Caco-2 (cell line): ENCODE results near the gene MYH9. TPM values are rescaled to one million over a fixed set of nuclear protein-coding genes. Genes with fewer than 3 reads are reported as not detected.
A peak's percentile ranks its signal among the peaks of the same experiment; 100 is the strongest.

Source experiments
- BruUV-seq: library from RNA; stranded (reverse); fragments of 400-500 nt; replicated peaks from 2 replicates; lab custom pipeline; 2021; lab: Mats Ljungman, UMichigan
- CTCF ChIA-PET: fragments of 300-600 bp; sonication (Branson Sonifier 250); formaldehyde crosslinking; loops from one replicate; lab custom pipeline; 2022; ENCODE audit warnings: antibody characterized with exemption; lab: Charles Lee
- POLR2A ChIA-PET: fragments of 300-600 bp; sonication (Branson Sonifier 250); formaldehyde crosslinking; loops from one replicate; lab custom pipeline; 2022; ENCODE audit warnings: antibody characterized with exemption; lab: Charles Lee
- DNase-seq, 2 experiments: peaks; one replicate each; pipeline versions ENCODE4 v3.0.0 to v3.0.0-alpha.2; 2020 to 2022
- H3K27me3 ChIP-seq: replicated peaks from 2 replicates; pipeline ENCODE4 v1.6.0; 2011; ENCODE audit warnings: low read length; ENCODE audit not compliant: control insufficient read depth, insufficient read depth
- H3K36me3 ChIP-seq: 2 replicates; pipeline ENCODE4 v1.5.1; 2011; ENCODE audit warnings: low read length; ENCODE audit not compliant: control insufficient read depth, insufficient read depth
- H3K4me1 ChIP-seq: fragments of 250-450 bp; sonication (Bioruptor Pico); 2 replicates; pipeline ENCODE4 v1.5.1; 2020; ENCODE audit warnings: mild to moderate bottlenecking
- H3K4me3 ChIP-seq: 2 replicates; pipeline ENCODE4 v1.5.1; 2011; ENCODE audit warnings: low read depth, mild to moderate bottlenecking, control low read depth, low read length
- H3K9me3 ChIP-seq: fragments of 250-450 bp; sonication (Bioruptor Pico); 2 replicates; pipeline ENCODE4 v1.5.1; 2020; ENCODE audit warnings: mild to moderate bottlenecking, moderate library complexity
- H3K27ac Mint-ChIP-seq: one replicate; pipeline ENCODE4 v1.8.0; 2022; ENCODE audit warnings: mixed read lengths; ENCODE audit not compliant: unreplicated experiment
- H3K27me3 Mint-ChIP-seq: one replicate; pipeline ENCODE4 v1.8.0; 2022; ENCODE audit warnings: mixed read lengths; ENCODE audit not compliant: insufficient read depth, unreplicated experiment
- H3K36me3 Mint-ChIP-seq: one replicate; pipeline ENCODE4 v1.8.0; 2022; ENCODE audit warnings: mild to moderate bottlenecking, mixed read lengths; ENCODE audit not compliant: insufficient read depth, unreplicated experiment
- H3K4me1 Mint-ChIP-seq: one replicate; pipeline ENCODE4 v1.8.0; 2022; ENCODE audit warnings: low read depth, mixed read lengths; ENCODE audit not compliant: unreplicated experiment
- H3K4me3 Mint-ChIP-seq: one replicate; pipeline ENCODE4 v1.8.0; 2022; ENCODE audit warnings: mild to moderate bottlenecking, moderate library complexity, mixed read lengths; ENCODE audit not compliant: unreplicated experiment
- H3K9me3 Mint-ChIP-seq: one replicate; pipeline ENCODE4 v1.8.0; 2022; ENCODE audit warnings: mixed read lengths; ENCODE audit not compliant: unreplicated experiment
- intact Hi-C: fragments of 100-400 bp; cut with micrococcal nuclease; formaldehyde crosslinking; loops from one replicate; pipeline ENCODE4 v1.10.0; 2022; ENCODE audit not compliant: unreplicated experiment
- total RNA-seq: library from RNA; stranded (reverse); gene quantifications from 2 replicates; pipeline ENCODE4 v1.2.3, GENCODE V29; 2022
- TF ChIP-seq, protein P1 (sequence below), 2 experiments: fragments of 200-600 bp in 1 of 2; IDR thresholded peaks; 1 replicate in 1 of 2; 2 replicates in 1 of 2; pipeline versions ENCODE4 v1.5.1 to v1.8.0; 2011 to 2022; ENCODE audit warnings: antibody characterized with exemption in 1 of 2, control low read depth in 1 of 2, inconsistent platforms in 1 of 2, low read depth in 1 of 2, low read length in 1 of 2, mild to moderate bottlenecking in 1 of 2, moderate library complexity in 1 of 2; ENCODE audit not compliant: insufficient read depth in 1 of 2, severe bottlenecking in 1 of 2, unreplicated experiment in 1 of 2

Gene MYH9
- total RNA-seq, 1 experiment from 2014 or later: 513 TPM

DNA sequence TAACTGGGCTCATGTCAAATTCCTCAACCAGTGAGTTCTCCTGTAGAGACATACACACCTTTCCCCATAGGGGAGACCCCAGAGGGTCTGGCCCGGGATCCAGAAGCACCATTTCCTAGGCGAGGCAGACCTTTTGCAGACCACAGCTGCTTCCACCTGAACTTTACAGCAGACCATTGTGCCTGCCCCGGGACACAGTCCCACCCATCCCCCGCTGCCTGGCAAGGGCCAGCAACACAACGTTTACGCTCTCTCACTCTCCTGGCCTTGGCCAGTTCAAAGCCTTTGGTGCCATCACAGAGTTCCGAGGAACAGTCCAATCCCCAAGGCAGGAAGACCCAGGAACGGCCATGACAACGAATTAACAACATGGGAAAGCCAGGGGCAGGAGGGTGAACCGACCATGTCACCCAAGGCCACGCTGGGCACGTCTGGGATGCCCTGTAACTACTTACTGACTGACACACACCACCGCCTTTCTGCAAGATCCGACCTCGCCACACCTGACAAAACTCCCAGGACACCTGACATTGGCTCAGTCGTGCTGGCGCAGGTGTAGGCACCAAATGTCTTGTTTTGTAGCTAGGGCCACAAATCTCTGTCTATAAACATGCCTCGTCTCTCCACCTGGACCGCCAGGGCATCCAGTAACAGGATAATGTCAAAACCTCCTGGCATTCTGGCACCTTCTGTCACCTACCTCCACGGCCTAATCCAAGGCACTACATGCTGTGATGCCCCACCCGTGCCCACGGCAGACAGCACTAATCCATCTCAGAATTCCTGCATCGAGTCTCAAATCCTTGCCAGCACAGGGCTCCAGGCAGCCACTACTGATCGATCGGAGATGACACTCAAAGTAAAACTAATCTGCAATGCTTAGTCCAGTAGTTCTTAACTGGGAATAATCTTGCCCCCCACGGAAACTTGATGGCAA, 51.3 kb downstream of the MYH9 start:
- no peaks in the 10 kb centered on the region for H3K9me3 Mint-ChIP-seq
- Histone ChIP-seq H3K4me3 (no peak overlapping the region), H3K36me3 (peaks cover 15% of the 10 kb centered on the region), H3K27me3 (no peaks in the 10 kb centered on the region), H3K9me3 (no peaks in the 10 kb centered on the region), H3K4me1 (peaks cover 41% of the 10 kb centered on the region)
- BruUV-seq: no TSS peak
- H3K36me3 Mint-ChIP-seq: peaks cover 98% of the 10 kb centered on the region
- POLR2A ChIA-PET: no interaction called here
- no peak overlapping the region for H3K4me3 Mint-ChIP-seq
- TF ChIP-seq, protein P1, sequence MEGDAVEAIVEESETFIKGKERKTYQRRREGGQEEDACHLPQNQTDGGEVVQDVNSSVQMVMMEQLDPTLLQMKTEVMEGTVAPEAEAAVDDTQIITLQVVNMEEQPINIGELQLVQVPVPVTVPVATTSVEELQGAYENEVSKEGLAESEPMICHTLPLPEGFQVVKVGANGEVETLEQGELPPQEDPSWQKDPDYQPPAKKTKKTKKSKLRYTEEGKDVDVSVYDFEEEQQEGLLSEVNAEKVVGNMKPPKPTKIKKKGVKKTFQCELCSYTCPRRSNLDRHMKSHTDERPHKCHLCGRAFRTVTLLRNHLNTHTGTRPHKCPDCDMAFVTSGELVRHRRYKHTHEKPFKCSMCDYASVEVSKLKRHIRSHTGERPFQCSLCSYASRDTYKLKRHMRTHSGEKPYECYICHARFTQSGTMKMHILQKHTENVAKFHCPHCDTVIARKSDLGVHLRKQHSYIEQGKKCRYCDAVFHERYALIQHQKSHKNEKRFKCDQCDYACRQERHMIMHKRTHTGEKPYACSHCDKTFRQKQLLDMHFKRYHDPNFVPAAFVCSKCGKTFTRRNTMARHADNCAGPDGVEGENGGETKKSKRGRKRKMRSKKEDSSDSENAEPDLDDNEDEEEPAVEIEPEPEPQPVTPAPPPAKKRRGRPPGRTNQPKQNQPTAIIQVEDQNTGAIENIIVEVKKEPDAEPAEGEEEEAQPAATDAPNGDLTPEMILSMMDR (IDR thresholded peaks at IDR 0.05; ENCODE audit: insufficient read depth in 1 of 2, low read depth in 1 of 2, low read length in 1 of 2, severe bottlenecking in 1 of 2, unreplicated experiment in 1 of 2): no peak
- H3K27ac Mint-ChIP-seq: peak overlapping the region; percentile 81
- peaks cover 42% of the 10 kb centered on the region for H3K4me1 Mint-ChIP-seq
- no peak for DNase-seq
- intact Hi-C loops: loop anchor here (5.0 kb wide), 1 partner anchor 34 kb away; no protein-coding TSS in a partner anchor
- CTCF ChIA-PET: no interaction called here
- no peaks in the 10 kb centered on the region for H3K27me3 Mint-ChIP-seq

DNA sequence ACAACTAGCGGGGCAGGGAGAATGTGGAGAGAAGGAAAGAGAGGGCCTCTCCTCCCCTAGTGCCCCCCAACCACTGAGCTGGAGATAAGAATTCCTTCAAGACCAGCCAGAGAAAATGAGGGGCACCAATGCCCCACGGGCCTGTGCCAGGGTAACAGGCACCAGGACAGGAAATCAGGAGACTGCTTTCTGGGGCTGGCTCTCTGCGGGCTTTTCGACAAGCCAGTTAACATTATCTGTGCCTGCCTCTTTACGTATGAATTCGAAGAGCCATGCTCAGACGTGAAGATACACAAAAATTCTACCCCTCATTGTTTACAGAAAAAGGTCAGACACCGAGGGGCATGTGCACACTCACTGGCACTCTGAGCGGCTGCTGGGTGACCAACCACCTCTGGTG, 52.1 kb downstream of the MYH9 start:
- peak overlapping the region; percentile 95 for H3K27ac Mint-ChIP-seq
- intact Hi-C loops: loop anchor here (5.0 kb wide), 1 partner anchor 33 kb away; no protein-coding TSS in a partner anchor
- Histone ChIP-seq H3K4me3 (no peak overlapping the region), H3K36me3 (peaks cover 12% of the 10 kb centered on the region), H3K9me3 (no peaks in the 10 kb centered on the region), H3K27me3 (no peaks in the 10 kb centered on the region), H3K4me1 (peaks cover 50% of the 10 kb centered on the region)
- no peak overlapping the region for H3K4me3 Mint-ChIP-seq
- TF ChIP-seq, protein P1 (IDR thresholded peaks at IDR 0.05; ENCODE audit: insufficient read depth in 1 of 2, low read depth in 1 of 2, low read length in 1 of 2, severe bottlenecking in 1 of 2, unreplicated experiment in 1 of 2): no peak
- peaks cover 100% of the 10 kb centered on the region for H3K36me3 Mint-ChIP-seq
- DNase-seq: no peak
- ChIA-PET CTCF (no interaction called here), POLR2A (interaction anchor here (0.6 kb wide), 1 partner anchor 61 kb away, joined by 3 read pairs; no protein-coding TSS in a partner anchor)
- no TSS peak for BruUV-seq
- H3K27me3 Mint-ChIP-seq: no peaks in the 10 kb centered on the region
- peaks cover 46% of the 10 kb centered on the region for H3K4me1 Mint-ChIP-seq
- no peaks in the 10 kb centered on the region for H3K9me3 Mint-ChIP-seq

DNA sequence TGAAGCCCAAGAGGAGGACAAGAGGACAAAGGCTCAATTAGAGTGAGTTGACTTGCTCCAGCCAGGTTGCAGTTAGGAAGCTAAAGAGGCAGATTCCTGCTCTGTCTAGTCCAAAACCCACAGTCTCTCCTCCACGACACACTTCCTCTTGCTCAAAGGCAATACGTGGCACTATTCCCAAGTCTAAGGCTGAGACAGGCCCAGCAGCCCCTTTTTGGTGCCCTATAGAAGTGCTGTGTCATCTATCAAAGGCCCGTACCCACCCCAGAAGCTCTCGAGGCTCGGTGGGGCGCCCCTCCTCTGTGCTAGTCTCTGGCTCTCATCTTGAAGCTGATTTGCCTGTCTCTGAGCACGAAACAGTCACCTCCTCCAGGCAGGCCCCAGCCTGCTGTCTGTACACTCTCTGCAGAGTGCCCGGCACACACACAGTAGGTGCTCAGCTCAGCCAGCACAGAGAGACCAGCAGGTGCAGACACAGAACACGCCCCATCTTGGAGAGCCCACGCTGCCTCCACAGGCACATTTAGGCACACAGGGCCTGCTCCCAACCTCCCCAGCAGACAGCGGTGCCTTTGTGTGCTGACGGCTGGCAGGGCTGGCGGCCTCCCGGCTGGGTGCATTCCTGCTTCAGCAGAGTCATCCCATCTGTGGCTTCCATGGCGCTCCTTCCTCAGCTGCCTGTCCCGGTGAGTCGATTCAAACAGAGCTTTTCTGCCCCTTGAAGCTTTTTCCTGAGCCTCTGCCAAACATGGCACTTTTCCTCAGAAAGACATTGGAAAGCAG, 52.8 kb downstream of the MYH9 start:
- Histone ChIP-seq H3K36me3 (peaks cover 12% of the 10 kb centered on the region), H3K27me3 (no peaks in the 10 kb centered on the region), H3K4me3 (no peak overlapping the region), H3K9me3 (no peaks in the 10 kb centered on the region), H3K4me1 (peaks cover 56% of the 10 kb centered on the region)
- ChIA-PET POLR2A (interaction anchor here (0.6 kb wide), 1 partner anchor 62 kb away, joined by 3 read pairs; no protein-coding TSS in a partner anchor), CTCF (interaction anchor here (1.2 kb wide), 1 partner anchor 17 kb away, joined by 3 read pairs; no protein-coding TSS in a partner anchor)
- no TSS peak for BruUV-seq
- intact Hi-C loops: loop anchor here (5.0 kb wide), 1 partner anchor 33 kb away; no protein-coding TSS in a partner anchor
- Mint-ChIP-seq H3K36me3 (peaks cover 100% of the 10 kb centered on the region), H3K9me3 (no peaks in the 10 kb centered on the region), H3K4me3 (no peak overlapping the region), H3K27me3 (no peaks in the 10 kb centered on the region), H3K4me1 (peaks cover 50% of the 10 kb centered on the region), H3K27ac (peak overlapping the region; percentile 95)
- DNase-seq: no peak
- TF ChIP-seq, protein P1 (IDR thresholded peaks at IDR 0.05; ENCODE audit: insufficient read depth in 1 of 2, low read depth in 1 of 2, low read length in 1 of 2, severe bottlenecking in 1 of 2, unreplicated experiment in 1 of 2): no peak
